DMS114 treated with DMSO at 0.1 percent for 48 hours (cell line): ENCODE results near the gene ANHX.
A peak's percentile ranks its signal among the peaks of the same experiment; 100 is the strongest.

Source experiments
- DNase-seq: peaks from one replicate; lab custom pipeline; 2025; ENCODE audit not compliant: unreplicated experiment; lab: John Stamatoyannopoulos, UW

ANHX gene

GRCh38 chr12:133203344-133204263, 32.1 kb downstream of the ANHX start:
- DNase-seq = no peak

DNA sequence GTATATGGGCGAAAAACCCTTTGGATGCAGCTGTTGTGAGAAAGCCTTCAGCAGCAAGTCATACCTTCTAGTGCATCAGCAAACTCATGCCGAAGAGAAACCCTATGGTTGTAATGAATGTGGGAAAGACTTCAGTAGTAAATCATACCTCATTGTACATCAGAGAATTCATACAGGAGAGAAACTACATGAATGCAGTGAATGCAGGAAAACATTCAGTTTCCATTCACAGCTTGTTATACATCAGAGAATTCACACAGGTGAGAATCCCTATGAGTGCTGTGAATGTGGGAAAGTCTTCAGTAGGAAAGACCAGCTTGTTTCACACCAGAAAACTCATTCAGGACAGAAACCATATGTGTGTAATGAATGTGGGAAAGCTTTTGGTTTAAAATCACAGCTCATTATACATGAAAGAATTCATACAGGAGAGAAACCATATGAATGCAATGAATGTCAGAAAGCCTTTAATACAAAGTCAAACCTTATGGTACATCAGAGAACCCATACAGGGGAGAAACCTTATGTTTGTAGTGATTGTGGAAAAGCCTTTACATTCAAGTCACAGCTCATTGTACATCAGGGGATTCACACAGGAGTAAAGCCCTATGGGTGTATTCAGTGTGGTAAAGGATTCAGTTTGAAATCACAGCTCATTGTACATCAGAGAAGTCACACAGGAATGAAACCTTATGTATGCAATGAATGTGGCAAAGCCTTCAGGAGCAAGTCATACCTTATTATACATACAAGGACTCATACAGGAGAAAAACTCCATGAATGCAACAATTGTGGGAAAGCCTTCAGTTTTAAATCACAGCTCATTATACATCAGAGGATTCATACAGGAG, 33.0 kb downstream of the ANHX start:
- no peak for DNase-seq

DNA sequence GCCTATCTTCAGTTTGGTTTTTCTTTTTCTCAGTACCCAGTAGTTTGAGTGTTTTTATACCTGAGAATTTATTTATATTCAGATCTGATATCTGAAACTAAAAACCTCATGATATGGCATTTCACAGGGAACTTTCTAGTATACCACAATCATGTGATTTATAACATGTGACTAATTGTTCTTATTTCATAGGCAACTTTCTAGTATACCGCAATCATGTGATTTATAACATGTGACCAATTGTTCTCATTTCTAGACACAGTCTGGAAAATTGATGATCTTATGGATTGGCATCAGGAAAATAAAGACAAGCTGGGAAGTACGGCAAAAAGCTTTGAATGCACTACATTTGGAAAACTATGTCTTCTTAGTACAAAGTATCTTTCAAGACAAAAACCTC, 33.8 kb downstream of the ANHX start:
- DNase-seq = no peak

GRCh38 chr12:133192847-133193246, 42.8 kb downstream of the ANHX start:
- DNase-seq = no peak

DNA sequence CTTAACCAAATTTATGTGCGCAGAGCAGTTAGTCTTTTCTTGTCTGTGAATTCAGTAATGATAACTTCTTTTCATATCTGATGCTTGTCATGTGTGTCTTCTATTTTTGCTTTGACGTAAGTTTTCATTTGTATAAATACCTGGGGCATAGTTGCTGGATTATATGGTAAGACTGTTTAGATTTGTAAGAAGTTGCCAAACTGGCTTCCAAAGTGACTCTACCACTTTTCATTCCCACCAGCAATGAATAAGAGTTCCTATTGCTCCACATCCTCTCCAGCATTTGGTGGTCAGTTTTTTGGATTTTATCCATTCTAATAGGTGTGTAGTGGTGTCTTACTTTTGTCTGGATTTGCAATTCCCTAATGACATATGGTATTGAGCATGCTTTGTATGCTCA, 45.5 kb downstream of the ANHX start:
- DNase-seq = no peak

DNA sequence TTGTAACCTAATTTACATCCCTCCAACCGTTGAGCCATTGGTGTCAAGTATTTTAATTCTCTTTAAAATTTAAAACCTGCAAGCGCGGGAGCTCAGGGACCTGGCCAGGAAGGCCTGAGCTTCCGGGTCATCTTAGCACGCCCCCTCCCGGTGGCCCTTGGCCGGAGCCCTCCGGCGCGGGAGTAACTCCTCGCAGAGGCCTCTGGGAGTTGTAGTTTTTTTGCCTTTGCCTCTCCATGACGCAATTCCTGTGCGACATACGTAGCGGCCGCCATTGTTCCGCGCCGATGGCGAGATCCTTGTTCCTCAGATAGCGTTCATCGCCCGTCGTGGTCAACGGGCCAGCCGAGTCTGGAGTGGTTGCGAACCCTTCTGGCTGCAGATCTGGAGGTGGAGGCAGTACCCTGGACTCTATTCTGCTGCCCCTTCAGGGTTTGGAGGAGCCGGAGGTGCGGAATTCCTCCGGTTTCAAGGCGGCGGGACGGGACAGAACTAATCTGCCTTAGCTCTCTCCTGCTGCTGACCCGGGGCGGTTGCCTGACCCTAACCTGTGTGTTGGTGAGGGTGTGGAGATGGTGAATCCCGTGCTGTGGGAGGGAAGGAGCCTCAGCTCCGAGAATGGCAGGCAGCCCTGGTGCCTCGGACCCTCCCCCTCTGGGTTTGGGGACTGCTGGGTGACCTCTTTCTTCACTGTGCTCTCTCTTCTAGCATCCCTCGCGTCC, 54.3 kb downstream of the ANHX start, which contains the start of gene ZNF268:
Gene ZNF268 (plus strand): TSS at position 258 of the 722 bp plus-strand sequence. CDS start 503 bp downstream, outside the sequence.
- peak; percentile 89 for DNase-seq

DNA sequence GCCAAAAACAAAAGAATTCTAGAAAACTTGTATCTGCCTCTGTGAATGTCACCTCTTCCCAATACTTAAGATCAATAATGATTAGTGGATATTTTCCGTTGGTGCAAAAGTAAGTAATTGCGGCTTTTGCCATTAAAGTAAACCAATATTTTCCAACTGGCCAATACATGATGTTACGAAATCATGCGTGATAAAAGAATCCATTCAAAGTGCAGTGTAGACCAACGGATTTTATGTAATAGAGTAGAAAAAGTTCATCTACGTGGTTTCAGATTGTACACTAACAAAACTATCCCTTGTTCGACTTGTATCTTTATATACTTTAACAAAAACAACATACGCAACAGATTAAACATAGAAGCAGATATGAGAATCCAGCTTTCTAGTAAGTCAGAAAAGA, 55.0 kb downstream of the ANHX start:
- no peak for DNase-seq

DNA sequence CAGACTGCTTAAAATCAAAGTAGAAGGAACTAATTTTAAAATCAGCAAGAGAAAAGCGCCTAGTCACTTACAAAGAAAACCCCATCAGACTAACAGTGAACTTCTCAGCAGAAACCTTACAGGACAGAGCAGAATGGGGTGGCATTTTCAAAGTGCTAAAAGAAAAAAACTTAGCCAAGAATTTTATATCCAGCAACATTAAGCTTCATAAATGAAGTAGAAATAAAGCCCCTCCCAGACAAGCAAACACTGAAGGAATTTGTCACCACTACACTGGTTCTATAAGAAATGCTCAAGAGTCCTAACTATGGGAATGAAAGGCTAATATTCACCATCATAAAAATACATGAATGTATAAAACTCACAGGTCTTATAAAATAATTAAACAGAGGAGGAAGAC, 60.8 kb downstream of the ANHX start:
- DNase-seq = no peak

- no peak for DNase-seq
Measured at GRCh38 chr12:133172491-133172890, 63.2 kb downstream of the ANHX start.
